HG03571 (cell line): ENCODE results near the gene CD80.
"Not testable (repeated sequence)": the region's sequence is repeated elsewhere in the genome, so short reads cannot be mapped to it uniquely, and the experiment has no call there.

Experiments
- ATAC-seq: cut with Tn5 transposase; IDR thresholded peaks from one replicate; pipeline ENCODE4 v1.9.1; 2021; ENCODE audit not compliant: unreplicated experiment

The CD80 gene, protein sequence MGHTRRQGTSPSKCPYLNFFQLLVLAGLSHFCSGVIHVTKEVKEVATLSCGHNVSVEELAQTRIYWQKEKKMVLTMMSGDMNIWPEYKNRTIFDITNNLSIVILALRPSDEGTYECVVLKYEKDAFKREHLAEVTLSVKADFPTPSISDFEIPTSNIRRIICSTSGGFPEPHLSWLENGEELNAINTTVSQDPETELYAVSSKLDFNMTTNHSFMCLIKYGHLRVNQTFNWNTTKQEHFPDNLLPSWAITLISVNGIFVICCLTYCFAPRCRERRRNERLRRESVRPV

DNA sequence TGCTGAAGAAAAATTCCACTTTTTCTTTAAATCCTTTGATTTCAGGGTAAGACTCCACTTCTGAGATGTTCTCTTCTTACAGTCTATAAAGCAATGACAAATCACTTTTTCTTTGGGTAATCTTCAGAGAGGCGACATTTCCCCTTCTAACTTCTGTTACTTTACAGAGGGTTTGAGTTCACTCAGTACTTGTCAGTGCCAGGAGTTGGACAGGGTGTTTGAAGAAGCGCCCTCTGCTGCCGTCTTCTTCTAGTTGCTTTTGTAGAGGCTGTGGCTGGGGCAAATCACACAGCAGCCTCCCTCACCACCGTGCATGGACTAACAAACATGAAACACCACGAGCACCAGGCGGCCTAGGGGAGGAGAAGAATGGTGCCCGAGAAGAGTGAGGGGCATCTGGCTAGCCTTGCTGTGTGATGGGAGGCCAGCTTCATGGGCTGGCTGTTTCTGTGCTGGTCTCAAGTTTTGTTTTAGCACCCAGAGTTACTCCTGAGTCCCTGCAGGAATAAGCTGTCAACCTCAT, at the start of gene CD80:
CD80 (minus strand) TSS at position 174 of the 523 bp plus-strand sequence. CDS start 1,886 bp downstream, outside the sequence.
- peak; percentile 46 for ATAC-seq

DNA sequence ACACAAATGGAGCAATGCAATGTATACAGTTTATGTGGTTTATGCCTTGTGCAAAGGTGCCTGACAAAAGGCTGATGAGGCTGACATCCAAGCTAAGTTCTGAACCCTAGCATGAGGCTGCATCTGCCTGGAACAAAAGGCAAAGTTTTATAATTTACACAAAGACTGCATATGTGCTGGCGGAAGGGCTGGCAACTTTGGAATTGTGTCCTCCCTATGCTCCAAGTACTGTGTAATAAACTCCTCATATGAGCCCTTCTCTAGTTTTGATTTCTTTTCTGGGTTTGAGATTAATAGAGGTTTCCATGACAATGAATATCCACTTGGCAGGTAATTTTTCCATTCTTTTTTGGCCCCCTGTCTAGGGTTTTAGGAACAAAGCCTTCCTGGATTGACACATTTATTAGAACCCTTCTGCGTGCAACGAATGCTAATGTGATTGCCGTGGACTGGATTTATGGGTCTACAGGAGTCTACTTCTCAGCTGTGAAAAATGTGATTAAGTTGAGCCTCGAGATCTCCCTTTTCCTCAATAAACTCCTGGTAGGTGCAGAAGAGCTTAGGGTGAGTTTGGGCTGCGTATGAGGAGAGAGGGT, 49.1 kb upstream of the CD80 start:
- no peak for ATAC-seq

DNA sequence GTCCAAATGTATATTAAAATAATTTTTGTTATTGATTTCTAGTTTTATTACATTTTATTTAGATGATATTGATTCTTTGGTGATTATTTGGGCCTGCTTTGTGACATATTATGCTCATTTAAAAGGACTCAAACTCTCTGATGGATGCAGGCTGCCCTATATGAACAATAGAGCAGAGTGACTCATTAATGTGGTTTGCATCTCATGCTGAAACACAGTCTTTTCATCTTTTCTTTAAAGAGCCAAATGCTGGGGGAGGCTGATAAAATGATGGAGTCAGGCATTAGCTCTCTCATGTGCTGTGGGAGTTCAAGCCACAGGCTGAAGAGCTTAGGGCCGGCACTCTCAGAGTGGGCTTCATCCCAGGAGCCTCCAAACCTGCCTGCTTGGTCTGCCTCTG, 45.5 kb upstream of the CD80 start:
- ATAC-seq, result no peak

DNA sequence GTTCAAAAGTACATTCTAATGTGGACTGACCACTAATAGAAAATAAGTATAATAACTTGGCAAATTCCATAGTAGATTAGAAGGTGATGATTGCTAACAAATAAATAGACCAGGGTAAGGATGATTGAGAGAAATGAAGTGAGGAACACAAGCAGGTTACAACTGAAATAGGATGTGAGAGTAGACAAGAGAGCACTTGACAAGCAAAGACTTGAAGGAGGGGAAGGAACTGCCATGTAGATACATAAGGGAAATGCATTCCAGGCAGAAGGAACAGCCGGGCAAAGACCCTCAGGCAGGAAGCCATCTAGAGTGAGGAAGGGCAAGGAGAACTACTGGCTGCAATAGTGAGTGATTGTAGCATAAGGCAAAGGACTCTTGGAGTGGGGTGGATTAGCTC, 43.3 kb upstream of the CD80 start:
- ATAC-seq, result no peak

DNA sequence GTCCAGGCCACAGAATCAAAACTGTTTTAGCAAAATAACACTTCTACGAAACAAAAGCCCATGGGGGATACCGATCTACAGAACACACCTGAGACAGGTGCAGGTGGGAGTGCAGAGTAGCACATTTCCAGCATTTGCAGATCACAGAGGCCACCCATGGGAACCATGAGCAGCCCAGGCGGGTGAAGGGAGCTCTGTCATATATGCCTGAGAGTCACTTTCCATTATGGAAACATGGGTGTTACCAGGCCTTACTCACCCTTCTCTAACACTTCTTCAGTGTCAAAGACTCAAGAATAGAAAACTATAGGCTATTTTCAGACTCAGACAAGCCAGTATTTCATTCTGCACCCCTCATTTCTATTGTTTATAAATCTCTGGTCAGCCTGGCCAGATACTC, 41.7 kb upstream of the CD80 start:
- ATAC-seq, result no peak

DNA sequence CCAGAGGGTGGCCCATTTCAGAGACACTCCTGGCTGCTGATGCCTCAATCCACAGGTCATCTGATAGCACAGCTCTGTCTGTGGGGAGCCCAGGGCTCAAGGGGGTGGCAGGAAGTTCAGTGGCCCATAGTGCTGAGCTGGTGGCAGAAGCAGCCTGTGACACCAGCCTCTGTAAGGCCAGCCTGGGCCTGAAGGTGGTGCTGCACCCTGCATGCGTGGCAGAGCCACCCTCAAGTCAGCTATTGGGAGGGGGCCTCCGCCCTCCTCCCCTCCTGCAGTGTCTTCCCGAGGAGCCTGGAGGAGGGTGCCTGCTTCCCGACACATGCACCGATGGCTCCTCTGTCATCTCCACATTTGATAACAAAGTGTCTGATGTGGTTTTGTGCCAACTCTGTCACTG, 41.3 kb upstream of the CD80 start:
- peak; percentile 63 for ATAC-seq

DNA sequence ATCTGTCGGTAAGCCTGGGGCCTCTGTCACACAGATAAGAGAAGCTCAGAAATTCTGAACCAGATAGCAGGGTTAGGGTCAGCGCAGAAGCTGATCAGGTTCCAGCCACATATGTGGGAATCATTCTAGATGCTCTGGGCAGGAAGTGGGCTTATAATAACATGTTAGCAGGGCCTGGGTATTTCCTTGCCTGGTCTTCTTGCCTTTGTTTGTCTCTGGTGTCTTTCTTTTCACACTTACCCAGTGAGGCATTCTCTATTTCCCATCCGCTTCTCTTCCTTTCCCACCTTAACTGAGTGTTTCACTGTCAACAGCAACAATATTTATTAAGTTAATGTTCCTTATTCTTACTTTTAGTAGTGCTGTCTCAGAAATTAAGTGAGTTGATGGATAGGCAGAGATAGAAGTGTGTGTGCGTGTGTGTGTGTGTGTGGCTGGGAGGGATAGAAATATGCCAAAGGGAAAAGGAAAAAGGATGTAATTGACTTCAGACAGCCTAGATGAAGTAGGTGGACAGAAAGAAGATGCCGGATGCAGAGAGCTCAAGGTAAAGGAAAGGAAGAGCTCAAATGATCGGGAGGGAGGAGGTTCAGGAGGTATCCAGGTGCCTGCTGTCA, 40.3 kb upstream of the CD80 start:
- no peak for ATAC-seq

DNA sequence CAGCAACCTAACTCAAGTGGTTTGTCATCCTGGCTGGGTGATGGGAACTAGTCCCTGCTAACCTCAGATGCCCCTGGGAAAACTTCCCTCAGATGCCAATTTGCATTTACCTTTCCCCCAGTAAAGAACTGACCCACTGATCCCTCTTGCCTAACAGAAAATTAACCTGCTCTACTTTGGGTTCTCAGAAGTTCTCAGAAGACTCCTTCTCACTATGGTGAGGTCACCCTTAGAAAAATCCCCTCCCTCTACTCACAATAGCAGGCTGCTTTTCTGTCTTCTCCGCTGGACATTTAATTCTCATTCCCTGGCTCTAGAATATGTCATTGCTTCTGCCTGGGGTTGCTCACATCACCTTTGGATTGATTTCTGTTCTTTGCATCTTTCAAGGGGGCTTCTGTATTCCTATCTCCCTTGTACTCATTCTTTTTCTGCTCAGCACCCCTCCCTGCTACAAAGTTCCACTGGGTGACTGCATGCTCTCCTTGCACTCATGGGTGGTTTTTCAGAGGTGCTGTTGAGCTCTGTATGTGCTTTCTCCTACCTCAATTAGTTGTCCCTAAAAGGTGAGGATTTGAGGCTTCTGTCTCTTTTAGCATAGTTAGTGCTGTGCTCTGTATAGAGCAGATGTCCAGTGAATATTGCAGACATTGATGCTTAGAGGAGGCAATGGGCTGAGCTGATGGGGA, 39.1 kb upstream of the CD80 start:
- peak; percentile 38 for ATAC-seq

DNA sequence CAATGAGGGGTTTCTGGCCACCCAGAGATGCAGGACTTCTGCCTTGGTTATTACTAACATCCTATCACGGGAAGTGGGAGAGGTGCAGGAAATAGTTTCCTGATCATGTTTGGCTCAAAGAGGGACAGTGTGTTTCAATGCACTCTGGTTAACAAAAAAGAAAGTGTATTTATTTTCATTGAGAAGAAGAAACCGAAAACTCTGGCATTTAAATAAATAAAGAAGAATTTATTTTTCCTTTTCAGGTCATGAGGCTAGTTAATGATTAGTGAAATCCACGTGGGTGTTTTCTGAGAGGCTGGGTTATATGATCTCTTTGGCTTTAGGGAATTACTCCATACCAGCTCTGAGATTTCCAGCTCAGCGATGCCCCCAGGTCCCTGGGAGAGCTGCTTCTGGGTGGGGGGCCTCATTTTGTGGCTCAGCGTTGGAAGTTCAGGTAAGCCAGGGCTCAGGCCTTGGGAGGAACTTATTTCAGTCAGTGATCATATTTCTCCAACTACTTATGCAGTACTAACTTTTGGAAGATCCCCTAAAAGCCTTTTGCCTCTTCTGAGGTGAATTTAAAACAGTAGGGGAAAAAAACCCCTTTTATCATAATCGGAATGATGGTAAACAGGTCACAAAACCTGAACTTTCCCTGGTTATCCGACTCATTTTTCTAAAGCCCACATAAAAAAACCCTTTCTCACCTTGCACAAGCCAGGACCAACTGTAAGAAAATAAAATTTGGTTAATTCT, 38.3 kb upstream of the CD80 start, which contains the start of gene PLA1A:
PLA1A (plus strand) TSS at position 338 of the 741 bp plus-strand sequence; CDS start at position 367, 29 bp downstream.
- no peak for ATAC-seq

DNA sequence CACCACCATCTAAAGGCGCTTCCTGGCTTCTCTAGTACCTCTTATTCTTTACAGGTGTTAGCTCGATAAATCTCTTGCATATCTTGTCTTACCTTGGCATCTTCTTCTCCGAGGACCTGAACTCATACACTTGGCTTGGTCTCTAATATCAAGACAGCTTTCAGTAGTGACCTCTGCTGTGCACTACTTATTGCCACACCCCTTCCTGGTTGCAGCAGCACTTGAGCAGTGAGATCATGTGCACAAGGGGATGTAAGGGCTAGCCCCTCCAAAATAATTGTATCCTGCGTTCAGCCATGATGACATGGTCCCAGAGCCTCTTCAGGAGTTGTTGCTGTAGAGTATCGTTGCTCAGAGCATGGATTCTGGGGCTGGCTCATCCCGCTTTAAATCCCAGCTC, 37.0 kb upstream of the CD80 start:
- ATAC-seq, result no peak

DNA sequence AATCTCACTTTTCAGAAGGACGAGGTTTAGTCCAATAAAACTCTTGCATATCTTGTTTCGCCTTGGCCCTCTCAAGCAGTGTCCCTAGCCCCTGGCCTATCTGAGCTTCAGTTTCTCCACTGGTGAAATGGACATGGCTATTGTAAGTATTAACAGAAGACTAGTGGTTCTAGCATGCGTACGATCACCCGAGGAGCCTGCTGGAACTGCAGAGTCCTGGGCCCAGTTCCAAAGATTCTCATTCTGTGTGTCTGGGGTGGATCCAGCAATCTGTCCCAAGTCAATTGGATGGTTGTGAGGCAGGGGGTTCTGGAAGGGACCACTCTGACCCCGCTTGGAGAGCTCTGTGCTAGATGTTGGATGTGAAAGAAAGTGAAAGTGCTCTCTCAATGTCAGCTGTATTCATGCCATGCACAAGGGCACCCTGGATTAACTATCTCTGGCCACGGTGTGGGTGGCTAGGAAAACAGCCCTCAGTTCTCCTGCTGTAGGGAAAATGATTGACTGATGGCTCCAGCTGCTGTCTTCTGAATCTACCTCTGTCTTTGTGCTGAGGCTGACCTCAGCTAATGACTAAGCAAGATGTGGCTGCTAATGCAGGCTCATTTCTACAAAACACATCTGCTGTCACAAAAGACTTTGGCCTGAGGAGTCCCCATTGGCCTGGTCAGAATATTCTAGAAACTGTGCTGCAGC, 36.4 kb upstream of the CD80 start:
- ATAC-seq, result no peak

DNA sequence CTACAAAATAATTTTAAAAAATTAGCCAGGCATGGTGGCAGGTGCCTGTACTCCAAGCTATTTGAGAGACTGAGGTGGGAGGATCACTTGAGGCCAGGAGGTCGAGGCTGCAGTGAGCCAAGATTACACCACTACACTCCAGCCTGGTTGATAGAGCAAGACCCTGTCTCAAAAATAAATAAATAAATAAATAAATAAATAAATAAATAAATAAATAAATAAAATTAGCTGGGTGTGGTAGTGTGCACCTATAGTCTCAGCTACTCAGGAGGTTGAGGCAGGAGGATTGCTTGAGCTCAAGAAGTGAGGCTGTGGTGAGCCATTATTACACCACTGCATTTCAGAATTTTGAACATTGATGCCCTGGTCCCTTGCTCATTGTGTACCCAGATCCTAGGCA, 35.5 kb upstream of the CD80 start:
- ATAC-seq, result not testable (repeated sequence)

DNA sequence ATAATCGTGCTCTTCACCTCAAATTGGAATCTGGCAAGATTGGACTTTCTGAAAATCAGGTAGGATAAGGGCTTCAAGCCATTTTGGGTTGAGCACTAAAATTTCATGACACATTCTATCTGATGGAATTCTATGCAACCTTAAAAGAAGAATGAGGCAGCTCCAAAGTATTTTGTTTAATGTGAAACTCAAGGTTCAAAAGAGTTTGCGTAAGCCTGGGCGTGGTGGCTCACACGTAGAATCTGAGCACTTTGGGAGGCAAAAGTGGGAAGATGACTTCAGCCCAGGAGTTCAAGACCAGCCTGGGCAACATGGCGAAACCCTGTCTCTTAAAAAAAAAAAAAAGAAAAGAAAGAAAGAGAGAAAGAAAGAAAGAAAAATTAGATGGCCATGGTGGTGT, 34.7 kb upstream of the CD80 start:
- no peak for ATAC-seq

DNA sequence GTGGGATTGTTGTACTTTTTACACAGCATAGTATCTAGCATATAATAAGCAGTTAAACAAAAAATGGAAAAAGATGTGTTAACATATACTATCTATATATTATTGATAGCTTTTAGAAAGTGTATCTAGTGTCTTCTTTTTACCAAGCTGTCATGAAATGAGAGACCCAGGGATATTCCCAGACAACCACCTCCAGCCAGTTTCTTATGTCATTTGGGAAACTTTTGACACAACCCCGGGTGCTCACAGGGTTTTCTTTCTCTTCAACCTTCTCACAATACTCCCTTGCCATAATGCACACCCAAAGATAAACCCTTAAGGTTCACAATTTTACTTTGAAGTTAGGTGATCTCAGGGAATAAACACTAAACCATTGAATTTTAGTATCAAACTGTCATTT, 33.4 kb upstream of the CD80 start:
- no peak for ATAC-seq

DNA sequence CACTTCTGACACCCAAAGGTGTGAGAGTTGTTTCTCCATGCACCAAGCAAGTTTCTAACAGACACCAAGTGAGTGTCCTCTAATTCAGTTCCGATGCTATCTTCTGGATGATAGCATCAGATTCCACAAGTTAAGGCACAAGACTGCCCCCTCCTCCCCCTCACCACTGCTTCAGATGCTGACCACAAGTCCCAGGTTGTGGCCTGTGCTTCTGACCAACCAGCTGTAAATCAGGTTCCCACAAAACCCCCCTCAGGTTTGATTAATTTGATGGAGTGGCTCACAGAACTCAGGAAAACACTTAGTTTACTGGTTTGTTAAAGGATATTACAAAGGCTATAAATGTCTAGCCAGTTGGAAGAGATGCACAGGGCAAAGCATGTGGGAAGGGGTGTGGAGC, 31.3 kb upstream of the CD80 start:
- no peak for ATAC-seq

DNA sequence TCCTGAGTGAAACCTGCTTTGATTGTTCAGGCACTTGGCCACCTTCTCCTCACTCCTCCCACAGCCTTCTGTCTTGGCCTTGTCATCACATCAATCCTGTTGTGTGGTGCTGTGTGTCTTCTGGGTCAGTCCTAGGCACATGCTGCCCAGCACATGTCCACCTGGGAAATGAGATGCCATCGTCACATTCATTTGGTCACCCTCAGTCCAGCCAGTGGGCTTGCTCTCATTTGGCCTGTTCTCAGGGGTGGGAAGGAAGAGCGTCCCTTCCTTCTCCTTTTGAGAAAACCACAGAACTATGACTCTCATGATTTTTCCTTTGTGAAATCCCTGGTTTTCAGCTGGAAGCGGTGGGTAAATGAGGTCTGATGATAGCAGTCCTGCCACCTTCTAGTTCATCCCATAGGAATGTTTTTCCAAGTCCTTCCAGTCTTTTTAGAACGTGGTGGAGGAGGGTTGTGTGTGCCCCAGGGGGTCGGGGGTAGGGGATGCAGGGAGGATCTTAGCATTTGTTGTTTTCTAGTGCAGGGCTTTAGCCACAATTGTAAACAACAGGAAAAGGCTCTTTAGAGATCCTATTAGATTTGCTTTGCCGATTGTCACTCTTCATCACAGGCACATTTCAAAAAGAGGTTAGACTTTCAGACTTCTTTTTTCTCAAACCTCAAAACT, 29.8 kb upstream of the CD80 start:
- no peak for ATAC-seq

DNA sequence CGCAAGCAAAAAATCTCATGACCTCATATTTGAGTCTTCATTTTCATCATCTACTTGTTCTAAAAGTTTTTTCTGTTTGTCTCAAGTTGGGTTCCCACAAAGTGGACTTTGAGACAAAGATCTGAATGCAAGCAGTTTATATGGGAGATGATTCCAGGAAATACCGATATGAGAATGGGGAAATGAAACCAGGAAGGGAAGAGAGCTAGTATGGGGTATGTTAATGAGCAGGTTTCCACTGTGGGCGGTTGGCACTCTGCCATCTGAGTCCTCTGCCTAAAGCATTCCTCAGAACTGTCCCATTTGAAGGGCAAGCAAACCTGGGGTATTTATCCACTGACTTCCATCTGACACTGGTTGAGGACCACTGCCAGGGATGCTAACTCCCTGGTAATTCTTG, 28.7 kb upstream of the CD80 start:
- ATAC-seq, result no peak

DNA sequence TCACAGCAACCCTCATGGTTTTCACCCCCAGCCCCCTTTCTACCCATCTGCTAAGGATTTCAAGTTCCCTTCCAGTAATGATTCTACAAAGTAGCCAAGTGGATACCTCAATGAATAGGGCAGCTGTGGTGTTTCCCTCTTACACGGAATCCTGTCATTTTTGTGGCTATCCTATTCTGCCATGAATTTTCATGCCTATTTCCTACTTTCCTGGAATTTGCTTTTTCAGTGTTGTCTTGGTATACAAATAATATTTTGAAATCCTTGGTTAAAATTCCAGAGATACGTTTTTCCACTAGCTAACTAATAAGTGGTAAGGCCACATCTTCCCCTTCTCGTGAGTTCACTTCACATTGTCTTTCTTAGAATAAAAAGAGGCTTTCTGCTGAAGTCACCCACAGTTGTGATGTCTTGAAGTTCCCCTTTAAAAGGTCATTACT, 27.3 kb upstream of the CD80 start:
- no peak for ATAC-seq

DNA sequence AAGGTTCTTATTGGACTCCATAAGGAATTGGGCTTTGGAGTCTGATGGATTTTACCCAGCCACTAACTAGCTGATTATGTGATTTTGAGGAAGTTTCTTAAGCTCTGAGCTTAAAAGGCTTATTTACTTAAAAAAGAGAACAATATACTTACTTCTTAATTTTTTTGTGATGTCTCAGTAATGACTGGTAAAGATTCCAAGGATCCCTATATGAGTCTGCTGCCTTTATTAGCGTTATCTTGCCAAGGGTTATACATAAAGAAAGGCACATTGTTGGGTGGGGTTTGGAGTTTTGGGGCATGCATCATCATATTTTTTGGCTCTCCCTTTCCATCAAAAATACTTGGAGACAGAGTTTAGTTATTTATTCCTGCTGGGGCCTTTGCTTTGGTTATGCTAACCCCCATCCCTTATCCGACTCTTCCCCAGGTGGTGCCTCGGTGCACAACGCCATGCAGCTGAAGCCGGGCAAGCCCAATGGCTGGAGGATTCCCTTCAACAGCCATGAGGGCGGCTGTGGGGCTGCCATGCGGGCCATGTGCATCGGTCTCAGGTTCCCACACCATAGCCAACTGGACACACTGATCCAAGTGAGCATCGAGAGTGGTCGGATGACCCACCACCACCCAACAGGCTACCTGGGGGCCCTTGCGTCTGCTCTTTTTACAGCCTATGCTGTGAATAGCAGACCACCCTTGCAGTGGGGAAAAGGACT, 26.6 kb upstream of the CD80 start:
- ATAC-seq, result no peak
